GM18861 (cell line): ENCODE data around the gene MORC3.
"Not testable (repeated sequence)": the region's sequence is repeated elsewhere in the genome, so short reads cannot be mapped to it uniquely, and the experiment has no call there.

Source experiments
- ATAC-seq: cut with Tn5 transposase; IDR thresholded peaks from one replicate; pipeline ENCODE4 v1.9.1; 2021; ENCODE audit not compliant: unreplicated experiment

The MORC3 gene, protein sequence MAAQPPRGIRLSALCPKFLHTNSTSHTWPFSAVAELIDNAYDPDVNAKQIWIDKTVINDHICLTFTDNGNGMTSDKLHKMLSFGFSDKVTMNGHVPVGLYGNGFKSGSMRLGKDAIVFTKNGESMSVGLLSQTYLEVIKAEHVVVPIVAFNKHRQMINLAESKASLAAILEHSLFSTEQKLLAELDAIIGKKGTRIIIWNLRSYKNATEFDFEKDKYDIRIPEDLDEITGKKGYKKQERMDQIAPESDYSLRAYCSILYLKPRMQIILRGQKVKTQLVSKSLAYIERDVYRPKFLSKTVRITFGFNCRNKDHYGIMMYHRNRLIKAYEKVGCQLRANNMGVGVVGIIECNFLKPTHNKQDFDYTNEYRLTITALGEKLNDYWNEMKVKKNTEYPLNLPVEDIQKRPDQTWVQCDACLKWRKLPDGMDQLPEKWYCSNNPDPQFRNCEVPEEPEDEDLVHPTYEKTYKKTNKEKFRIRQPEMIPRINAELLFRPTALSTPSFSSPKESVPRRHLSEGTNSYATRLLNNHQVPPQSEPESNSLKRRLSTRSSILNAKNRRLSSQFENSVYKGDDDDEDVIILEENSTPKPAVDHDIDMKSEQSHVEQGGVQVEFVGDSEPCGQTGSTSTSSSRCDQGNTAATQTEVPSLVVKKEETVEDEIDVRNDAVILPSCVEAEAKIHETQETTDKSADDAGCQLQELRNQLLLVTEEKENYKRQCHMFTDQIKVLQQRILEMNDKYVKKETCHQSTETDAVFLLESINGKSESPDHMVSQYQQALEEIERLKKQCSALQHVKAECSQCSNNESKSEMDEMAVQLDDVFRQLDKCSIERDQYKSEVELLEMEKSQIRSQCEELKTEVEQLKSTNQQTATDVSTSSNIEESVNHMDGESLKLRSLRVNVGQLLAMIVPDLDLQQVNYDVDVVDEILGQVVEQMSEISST

GRCh38 chr21:36319767-36320420 is at the start of gene MORC3:
MORC3 (plus strand) TSS chr21:36320197; CDS start chr21:36320265, 68 bp downstream.
- peak; percentile 85 for ATAC-seq

- ATAC-seq, result not testable (repeated sequence)
These were observed 49.0 kb upstream of the MORC3 start for GRCh38 chr21:36270786-36271695.

GRCh38 chr21:36274128-36274527 is 45.9 kb upstream of the MORC3 start:
- ATAC-seq, result no peak

- no peak for ATAC-seq
These were observed 37.3 kb upstream of the MORC3 start for GRCh38 chr21:36282568-36283230.

DNA sequence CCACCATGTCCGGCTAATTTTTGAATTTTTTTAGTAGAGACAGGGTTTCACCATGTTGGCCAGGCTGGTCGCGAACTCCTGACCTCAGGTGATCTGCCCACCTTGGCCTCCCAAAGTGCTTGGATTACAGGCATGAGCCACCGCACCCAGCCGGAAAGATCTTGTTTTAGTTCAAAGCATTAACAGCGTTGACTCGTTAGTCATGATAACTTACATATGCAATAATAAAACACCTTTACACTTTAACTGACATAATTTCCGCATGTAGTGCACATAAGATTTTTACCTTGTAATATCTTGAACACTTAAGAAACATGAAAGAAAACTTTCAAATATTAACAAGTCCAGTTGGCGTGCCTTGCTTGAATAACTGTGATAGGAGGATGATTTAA is 36.8 kb upstream of the MORC3 start:
- ATAC-seq, result not testable (repeated sequence)

GRCh38 chr21:36288651-36289243 is 31.2 kb upstream of the MORC3 start:
- no peak for ATAC-seq

- no peak for ATAC-seq
These were observed 28.5 kb upstream of the MORC3 start for GRCh38 chr21:36291509-36291908.

GRCh38 chr21:36297406-36297937 is 22.5 kb upstream of the MORC3 start:
- no peak for ATAC-seq

- ATAC-seq, result peak; percentile 95
These were observed 21.9 kb upstream of the MORC3 start for GRCh38 chr21:36297938-36298572.

DNA sequence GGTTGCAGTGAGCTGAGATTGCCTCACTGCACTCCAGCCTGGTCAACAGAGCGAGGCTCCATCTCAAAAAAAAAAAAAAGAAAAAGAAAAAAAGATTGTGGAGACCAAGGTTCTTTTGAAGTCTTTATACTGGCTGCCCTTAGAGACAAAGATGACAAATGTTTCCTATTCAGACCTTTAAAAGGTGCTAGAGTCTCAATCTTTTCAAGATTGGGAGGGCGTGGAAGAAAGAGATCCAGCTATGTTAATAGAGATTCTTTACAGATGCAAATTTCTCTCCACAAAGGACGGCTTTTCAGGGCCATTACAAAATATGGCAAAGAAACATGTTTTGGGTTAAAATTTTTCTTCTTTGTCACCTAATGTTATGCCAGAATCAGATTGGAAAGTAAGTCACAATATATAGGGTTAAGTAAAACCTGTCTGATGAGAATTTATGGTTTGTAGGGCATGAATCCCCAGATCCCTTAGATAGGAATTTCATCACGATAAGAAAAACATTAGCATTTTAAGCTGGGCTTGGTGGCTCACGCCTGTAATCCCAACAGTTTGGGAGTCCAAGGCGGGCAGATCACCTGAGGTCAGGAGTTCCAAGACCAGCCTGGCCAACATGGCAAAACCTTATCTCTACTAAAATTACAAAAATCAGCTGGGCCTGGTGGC is 13.0 kb upstream of the MORC3 start:
- no peak for ATAC-seq

- ATAC-seq, result no peak
These were observed 10.0 kb upstream of the MORC3 start for GRCh38 chr21:36310016-36310415.

- not testable (repeated sequence) for ATAC-seq
These were observed 6.6 kb upstream of the MORC3 start for GRCh38 chr21:36313446-36313845.

- ATAC-seq, result not testable (repeated sequence)
These were observed 4.0 kb upstream of the MORC3 start for GRCh38 chr21:36316045-36316444.

- no peak for ATAC-seq
These were observed 3.0 kb upstream of the MORC3 start for GRCh38 chr21:36316872-36317484.

DNA sequence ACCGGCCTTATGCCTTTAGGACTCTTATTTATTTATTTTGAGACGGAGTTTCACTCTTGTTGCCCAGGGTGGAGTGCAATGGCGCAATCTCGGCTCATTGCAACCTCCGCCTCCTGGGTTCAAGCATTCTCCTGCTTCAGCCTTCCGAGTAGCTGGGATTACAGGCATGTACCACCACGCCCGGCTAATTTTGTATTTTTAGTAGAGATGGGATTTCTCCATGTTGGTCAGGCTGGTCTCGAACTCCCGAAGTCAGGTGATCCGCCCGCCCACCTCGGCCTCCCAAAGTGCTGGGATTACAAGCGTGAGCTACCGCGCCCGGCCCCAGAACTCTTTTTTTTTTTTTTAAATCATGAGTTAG is 611 bp upstream of the MORC3 start:
- ATAC-seq, result not testable (repeated sequence)

DNA sequence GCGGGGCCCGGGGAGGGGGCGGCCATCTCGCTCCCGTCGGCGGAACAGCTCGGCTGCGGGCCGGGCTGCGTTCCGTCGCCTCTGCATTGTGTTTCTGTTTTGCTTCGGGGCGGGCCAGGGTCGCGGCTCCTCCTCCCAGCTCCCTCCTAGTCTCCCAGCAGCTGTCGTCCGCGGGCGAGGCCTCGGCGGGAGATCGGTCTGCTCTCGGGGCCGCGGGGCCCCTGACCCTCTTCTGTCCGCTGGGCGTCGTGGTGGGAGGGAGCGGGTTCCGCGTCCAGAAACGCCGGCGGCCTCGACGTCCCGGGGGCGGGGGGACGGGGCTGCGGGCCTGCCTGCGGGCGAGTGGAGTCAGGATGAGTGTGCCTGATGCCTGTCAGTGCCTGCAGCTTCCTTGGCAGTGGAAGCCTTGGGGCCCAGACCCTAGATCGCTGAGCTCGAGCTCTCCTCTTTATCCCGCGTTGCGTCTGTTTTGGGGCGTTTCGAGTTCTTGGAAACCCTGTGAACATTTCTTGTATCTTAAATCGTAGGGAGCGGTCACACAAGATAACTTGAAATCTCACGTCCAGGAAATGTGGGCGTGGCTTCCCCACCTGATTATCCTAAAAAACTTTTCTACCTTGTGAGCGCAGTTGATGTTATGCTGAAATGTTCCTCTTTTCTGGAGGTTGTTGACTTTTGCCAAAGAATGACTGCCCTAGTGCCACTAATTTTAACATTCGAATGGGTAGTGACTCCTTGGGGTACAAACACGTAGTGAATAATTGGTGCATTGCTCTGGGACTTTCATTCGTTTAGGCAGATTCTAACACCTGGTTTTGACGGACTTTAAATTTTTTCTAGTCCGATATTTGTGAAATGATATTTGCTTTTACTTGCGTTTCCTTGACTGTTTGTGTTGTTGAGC is 676 bp downstream of the MORC3 start:
- ATAC-seq, result peak; percentile 17
